Measurements from ENCODE around the gene LDLRAD4.

- TF ChIP-seq CTCF (conservative IDR thresholded peaks at IDR 0.05) (no peak), EZH2 (IDR thresholded peaks at IDR 0.05; ENCODE audit: low read depth) (no peak)
Observed at GRCh38 chr18:13480571-13481255, 262.2 kb downstream of the LDLRAD4 start.

Measured in PC-9 (cell line).